HEK293 (cell line): Measurements from ENCODE around the gene PEPD.

Experiments used
- KLF1 ChIP-seq: fragments of 450-650 bp; formaldehyde crosslinking; IDR thresholded peaks from 2 replicates; pipeline ENCODE4 v1.5.1; 2016; ENCODE audit warnings: missing biosample characterization, missing genetic modification characterization
- PATZ1 ChIP-seq: fragments of 450-650 bp; formaldehyde crosslinking; IDR thresholded peaks from 2 replicates; pipeline ENCODE4 v1.5.1; 2016; ENCODE audit warnings: missing biosample characterization, missing genetic modification characterization
- SALL2 ChIP-seq: fragments of 450-650 bp; formaldehyde crosslinking; IDR thresholded peaks from 2 replicates; pipeline ENCODE4 v1.5.0; 2017; ENCODE audit warnings: missing biosample characterization, mild to moderate bottlenecking, missing genetic modification characterization, borderline replicate concordance
- SP7 ChIP-seq: fragments of 450-650 bp; formaldehyde crosslinking; IDR thresholded peaks from 2 replicates; pipeline ENCODE4 v1.5.1; 2016; ENCODE audit warnings: missing biosample characterization, missing genetic modification characterization
- ZBTB10 ChIP-seq: fragments of 450-650 bp; formaldehyde crosslinking; IDR thresholded peaks from 2 replicates; pipeline ENCODE4 v1.5.1; 2016; ENCODE audit warnings: missing biosample characterization, missing genetic modification characterization
- ZBTB44 ChIP-seq: fragments of 450-650 bp; IDR thresholded peaks from 2 replicates; pipeline ENCODE4 v1.5.1; 2018; ENCODE audit warnings: missing biosample characterization, mild to moderate bottlenecking, missing genetic modification characterization
- ZBTB7A ChIP-seq: fragments of 450-650 bp; formaldehyde crosslinking; IDR thresholded peaks from 2 replicates; pipeline ENCODE4 v1.5.1; 2016; ENCODE audit warnings: low read depth, missing biosample characterization, missing genetic modification characterization
- ZFP69B ChIP-seq: fragments of 450-650 bp; formaldehyde crosslinking; IDR thresholded peaks from 2 replicates; pipeline ENCODE4 v1.5.1; 2016; ENCODE audit warnings: missing biosample characterization, missing genetic modification characterization
- ZIC2 ChIP-seq: fragments of 450-650 bp; formaldehyde crosslinking; IDR thresholded peaks from 2 replicates; pipeline ENCODE4 v1.5.1; 2016; ENCODE audit warnings: missing biosample characterization, missing genetic modification characterization
- ZNF133 ChIP-seq: fragments of 450-650 bp; formaldehyde crosslinking; IDR thresholded peaks from 2 replicates; pipeline ENCODE4 v1.5.1; 2016; ENCODE audit warnings: missing biosample characterization, missing genetic modification characterization
- ZNF18 ChIP-seq: fragments of 450-650 bp; formaldehyde crosslinking; IDR thresholded peaks from 2 replicates; pipeline ENCODE4 v1.5.1; 2016; ENCODE audit warnings: missing biosample characterization, missing genetic modification characterization
- ZNF398 ChIP-seq: fragments of 450-650 bp; formaldehyde crosslinking; IDR thresholded peaks from 2 replicates; pipeline ENCODE4 v1.5.1; 2017; ENCODE audit warnings: missing biosample characterization, missing genetic modification characterization
- ZNF423 ChIP-seq: fragments of 450-650 bp; formaldehyde crosslinking; IDR thresholded peaks from 2 replicates; pipeline ENCODE4 v1.5.1; 2016; ENCODE audit warnings: missing biosample characterization, missing genetic modification characterization
- ZNF449 ChIP-seq: fragments of 450-650 bp; formaldehyde crosslinking; IDR thresholded peaks from 2 replicates; pipeline ENCODE4 v1.5.1; 2017; ENCODE audit warnings: missing biosample characterization, mild to moderate bottlenecking, missing genetic modification characterization, moderate library complexity
- ZNF513 ChIP-seq: fragments of 450-650 bp; IDR thresholded peaks from 2 replicates; pipeline ENCODE4 v1.5.1; 2018; ENCODE audit warnings: missing biosample characterization, missing genetic modification characterization
- ZNF548 ChIP-seq: fragments of 450-650 bp; formaldehyde crosslinking; IDR thresholded peaks from 2 replicates; pipeline ENCODE4 v1.5.1; 2016; ENCODE audit warnings: missing biosample characterization, missing genetic modification characterization
- ZNF701 ChIP-seq: fragments of 450-650 bp; formaldehyde crosslinking; IDR thresholded peaks from 2 replicates; pipeline ENCODE4 v1.5.1; 2016; ENCODE audit warnings: missing biosample characterization, missing genetic modification characterization
- ZNF791 ChIP-seq: fragments of 450-650 bp; formaldehyde crosslinking; IDR thresholded peaks from 2 replicates; pipeline ENCODE4 v1.5.1; 2016; ENCODE audit warnings: missing biosample characterization, missing genetic modification characterization

Gene PEPD

GRCh38 chr19:33390101-33390907 is 131.3 kb downstream of the PEPD start (continued):
- TF ChIP-seq PATZ1 (tag by site-specific recombination) (peak; percentile 91), ZNF423 (tag by site-specific recombination) (peak; percentile 83), ZNF513 (tag by site-specific recombination) (no peak), ZBTB44 (tag by site-specific recombination) (0 out of 2 replicates have a peak, but pooled peaks have one; percentile 5), ZNF449 (tag by site-specific recombination) (peak; percentile 91), ZNF548 (no peak), SP7 (tag by site-specific recombination) (no peak), ZBTB10 (tag by site-specific recombination) (peak; percentile 43; the same call in 1 of the 2 replicates), ZIC2 (tag by site-specific recombination) (peak; percentile 98), ZNF398 (tag by site-specific recombination) (peak; percentile 58), ZFP69B (tag by site-specific recombination) (0 out of 2 replicates have a peak, but pooled peaks have one; percentile 12), ZNF791 (tag by site-specific recombination) (no peak), ZNF133 (tag by site-specific recombination) (no peak), ZNF701 (tag by site-specific recombination) (no peak), ZNF18 (tag by site-specific recombination) (no peak), SALL2 (tag by site-specific recombination) (peak; percentile 45; the same call in 1 of the 2 replicates), KLF1 (peak; percentile 84), ZBTB7A (tag by site-specific recombination) (peak; percentile 24; the same call in 1 of the 2 replicates)
